SU-DHL-6 (cell line): ENCODE results near the gene IL12RB2.

Source experiments
- H2AFZ ChIP-seq: fragments of 200-600 bp; sonication (generic); 2 replicates; pipeline ENCODE4 v1.6.1; 2014; ENCODE audit warnings: low read depth, mild to moderate bottlenecking, moderate library complexity, mixed read lengths, antibody characterized with exemption, low read length; ENCODE audit not compliant: severe bottlenecking
- H3F3A ChIP-seq: fragments of 200-600 bp; shearing (Covaris generic); 2 replicates; pipeline ENCODE4 v1.6.0; 2016; ENCODE audit warnings: antibody characterized with exemption, mild to moderate bottlenecking; ENCODE audit not compliant: insufficient read depth
- H3K27ac ChIP-seq: fragments of 200-600 bp; sonication (generic); 2 replicates; pipeline ENCODE4 v1.5.1; 2016; ENCODE audit warnings: low read depth, mild to moderate bottlenecking, low read length, moderate library complexity, mixed read lengths
- H3K27me3 ChIP-seq: fragments of 200-600 bp; sonication (generic), shearing (Covaris generic); 2 replicates; pipeline ENCODE4 v1.6.0; 2014; ENCODE audit warnings: mild to moderate bottlenecking, low read length
- H3K36me3 ChIP-seq: fragments of 200-600 bp; sonication (generic); 2 replicates; pipeline ENCODE4 v1.6.1; 2014; ENCODE audit warnings: mild to moderate bottlenecking, low read length, mixed read lengths
- H3K4me2 ChIP-seq: fragments of 300-600, 200-600 bp; shearing (Covaris generic), sonication (generic); 2 replicates; pipeline ENCODE4 v1.6.0; 2014; ENCODE audit warnings: low read length, low read depth, mild to moderate bottlenecking; ENCODE audit not compliant: poor library complexity, severe bottlenecking
- H3K4me3 ChIP-seq: fragments of 200-600 bp; sonication (generic); 2 replicates; pipeline ENCODE4 v1.5.1; 2014; ENCODE audit warnings: antibody characterized with exemption, low read length, mild to moderate bottlenecking, mixed read lengths; ENCODE audit not compliant: insufficient read depth, poor library complexity, severe bottlenecking
- H3K79me2 ChIP-seq: fragments of 200-600 bp; sonication (generic); 2 replicates; pipeline ENCODE4 v1.6.1; 2014; ENCODE audit warnings: mild to moderate bottlenecking, low read length, moderate library complexity; ENCODE audit not compliant: insufficient read depth
- H3K9ac ChIP-seq: fragments of 200-600 bp; sonication (generic); 2 replicates; pipeline ENCODE4 v1.7.0; 2014; ENCODE audit warnings: mild to moderate bottlenecking, low read length
- H3K9me2 ChIP-seq: fragments of 200-600 bp; sonication (generic); replicated peaks from 2 replicates; pipeline ENCODE4 v1.6.1; 2014; ENCODE audit warnings: low read length; ENCODE audit not compliant: insufficient read depth
- H3K9me3 ChIP-seq: fragments of 200-600 bp; sonication (generic); 2 replicates; pipeline ENCODE4 v1.6.1; 2014; ENCODE audit warnings: low read length, mixed read lengths; ENCODE audit not compliant: insufficient read depth
- H4K20me1 ChIP-seq: fragments of 200-600 bp; sonication (generic); 2 replicates; pipeline ENCODE4 v1.6.1; 2014; ENCODE audit warnings: low read depth, mild to moderate bottlenecking, antibody characterized with exemption, low read length, moderate library complexity, mixed read lengths
- EZH2phosphoT487 ChIP-seq: fragments of 200-600 bp; sonication (generic), shearing (Covaris generic); conservative IDR thresholded peaks from 2 replicates; pipeline ENCODE4 v1.6.1; 2018; ENCODE audit warnings: mild to moderate bottlenecking, antibody characterized with exemption, low read length, moderate library complexity, mixed read lengths
- TF ChIP-seq, protein P1 (sequence below): fragments of 200-600 bp; sonication (generic); IDR thresholded peaks from one replicate; pipeline ENCODE4 v1.5.1; 2017; ENCODE audit warnings: antibody characterized with exemption, mild to moderate bottlenecking, low read length, moderate library complexity; ENCODE audit not compliant: insufficient read depth, poor library complexity, severe bottlenecking

Gene IL12RB2

DNA sequence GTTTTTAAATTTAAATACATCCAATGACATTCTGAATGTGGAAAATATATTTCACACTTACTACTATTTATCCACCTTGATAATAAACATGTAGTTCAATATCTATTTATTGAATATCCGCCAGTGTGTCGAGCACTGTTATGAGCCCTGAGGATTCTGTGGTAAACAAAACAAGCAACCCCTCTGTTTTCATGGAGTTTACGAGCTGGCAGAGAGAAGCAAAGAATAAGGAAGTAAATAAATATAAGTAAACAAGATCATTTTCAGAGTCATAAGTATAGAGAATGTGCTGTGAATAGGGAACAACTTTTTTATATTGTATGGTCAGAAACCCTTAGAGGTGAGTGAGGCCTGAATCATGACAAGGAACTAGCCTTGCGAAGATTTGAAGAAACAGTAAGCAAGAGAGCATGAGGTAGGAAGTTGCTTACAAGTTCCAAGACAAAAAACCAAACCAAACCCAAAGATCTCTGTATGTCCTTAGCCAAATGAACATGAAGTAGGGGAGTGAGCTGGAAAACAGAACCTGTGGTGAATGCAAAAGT lies 128.9 kb downstream of the IL12RB2 start:
- H3K79me2 ChIP-seq: no peaks in the 10 kb centered on the region
- H4K20me1 ChIP-seq: no peaks in the 10 kb centered on the region
- H3K27me3 ChIP-seq: no peaks in the 10 kb centered on the region
- no peak overlapping the region for H3K9ac ChIP-seq
- no peaks in the 10 kb centered on the region for H3K9me3 ChIP-seq
- no peak overlapping the region for H3K4me3 ChIP-seq
- H3K4me2 ChIP-seq: no peak overlapping the region
- H3F3A ChIP-seq: peaks cover 6% of the 10 kb centered on the region
- no peak overlapping the region for H3K27ac ChIP-seq
- TF ChIP-seq EZH2phosphoT487: no peak
- TF ChIP-seq, protein P1, sequence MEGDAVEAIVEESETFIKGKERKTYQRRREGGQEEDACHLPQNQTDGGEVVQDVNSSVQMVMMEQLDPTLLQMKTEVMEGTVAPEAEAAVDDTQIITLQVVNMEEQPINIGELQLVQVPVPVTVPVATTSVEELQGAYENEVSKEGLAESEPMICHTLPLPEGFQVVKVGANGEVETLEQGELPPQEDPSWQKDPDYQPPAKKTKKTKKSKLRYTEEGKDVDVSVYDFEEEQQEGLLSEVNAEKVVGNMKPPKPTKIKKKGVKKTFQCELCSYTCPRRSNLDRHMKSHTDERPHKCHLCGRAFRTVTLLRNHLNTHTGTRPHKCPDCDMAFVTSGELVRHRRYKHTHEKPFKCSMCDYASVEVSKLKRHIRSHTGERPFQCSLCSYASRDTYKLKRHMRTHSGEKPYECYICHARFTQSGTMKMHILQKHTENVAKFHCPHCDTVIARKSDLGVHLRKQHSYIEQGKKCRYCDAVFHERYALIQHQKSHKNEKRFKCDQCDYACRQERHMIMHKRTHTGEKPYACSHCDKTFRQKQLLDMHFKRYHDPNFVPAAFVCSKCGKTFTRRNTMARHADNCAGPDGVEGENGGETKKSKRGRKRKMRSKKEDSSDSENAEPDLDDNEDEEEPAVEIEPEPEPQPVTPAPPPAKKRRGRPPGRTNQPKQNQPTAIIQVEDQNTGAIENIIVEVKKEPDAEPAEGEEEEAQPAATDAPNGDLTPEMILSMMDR: no peak
- H3K36me3 ChIP-seq: no peaks in the 10 kb centered on the region
- no peaks in the 10 kb centered on the region for H3K9me2 ChIP-seq
- no peak overlapping the region for H2AFZ ChIP-seq

DNA sequence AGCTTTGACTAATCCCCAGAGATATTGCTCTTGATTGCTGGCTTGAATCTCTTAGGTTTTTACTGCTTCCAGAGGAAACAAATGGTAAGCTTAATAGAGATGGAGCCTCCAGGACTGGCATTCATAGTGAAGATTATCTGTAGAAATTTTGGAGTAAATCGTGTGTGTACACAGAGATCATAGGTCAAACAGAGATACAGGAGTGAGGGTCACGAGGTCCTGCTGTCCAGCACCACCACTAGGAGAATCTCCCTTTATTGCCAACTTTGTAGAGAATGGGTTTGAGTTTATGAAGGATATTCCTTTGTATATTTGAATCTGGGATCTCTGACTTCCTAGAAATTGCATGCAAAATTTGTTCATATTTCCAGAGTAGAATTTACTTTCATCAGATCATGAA lies 130.3 kb downstream of the IL12RB2 start:
- H3K9me3 ChIP-seq: no peaks in the 10 kb centered on the region
- H3K4me2 ChIP-seq: no peak overlapping the region
- no peaks in the 10 kb centered on the region for H3K36me3 ChIP-seq
- H3K27me3 ChIP-seq: no peaks in the 10 kb centered on the region
- H3F3A ChIP-seq: no peaks in the 10 kb centered on the region
- no peaks in the 10 kb centered on the region for H4K20me1 ChIP-seq
- no peaks in the 10 kb centered on the region for H3K9me2 ChIP-seq
- H3K4me3 ChIP-seq: no peak overlapping the region
- TF ChIP-seq, protein P1: no peak
- TF ChIP-seq EZH2phosphoT487: no peak
- H2AFZ ChIP-seq: no peak overlapping the region
- no peak overlapping the region for H3K27ac ChIP-seq
- no peaks in the 10 kb centered on the region for H3K79me2 ChIP-seq
- no peak overlapping the region for H3K9ac ChIP-seq

DNA sequence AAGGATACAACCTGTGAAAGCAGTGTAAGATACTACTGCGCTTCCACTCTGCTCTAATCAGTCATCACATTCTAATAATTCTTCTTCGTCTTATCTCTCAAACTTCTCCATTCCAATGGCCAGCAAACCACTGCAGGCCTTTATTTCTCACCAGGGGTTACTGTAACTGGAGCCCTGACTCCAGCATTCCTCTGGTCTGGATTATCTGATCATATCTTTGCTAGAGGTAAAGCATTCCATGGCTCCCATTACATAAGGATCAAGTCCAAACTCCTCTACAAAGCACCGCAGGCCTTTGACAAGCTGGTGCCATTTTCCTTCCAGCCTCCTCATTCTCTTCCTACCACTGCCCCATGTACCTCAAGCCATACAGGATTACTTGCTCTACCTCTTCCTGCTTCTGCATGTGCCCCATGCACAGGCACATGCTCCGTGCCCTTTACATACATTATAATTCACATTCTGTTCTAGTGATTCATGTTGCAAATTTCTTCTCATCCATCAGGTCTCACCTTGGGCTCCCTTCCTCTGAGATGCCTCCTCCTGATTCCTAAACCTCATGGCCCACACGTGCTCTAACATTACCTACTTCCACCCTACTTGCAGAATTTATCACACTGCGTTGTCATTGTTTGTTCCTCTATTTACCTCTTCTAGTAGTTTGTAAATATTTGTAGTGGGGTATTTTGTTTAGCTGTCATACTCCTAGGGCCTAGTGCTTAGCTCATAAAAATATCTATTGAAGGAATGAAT lies 131.8 kb downstream of the IL12RB2 start:
- TF ChIP-seq, protein P1: no peak
- H4K20me1 ChIP-seq: no peaks in the 10 kb centered on the region
- no peaks in the 10 kb centered on the region for H3K36me3 ChIP-seq

More for the DNA sequence above, 131.8 kb downstream of the IL12RB2 start:
- H2AFZ ChIP-seq: no peak overlapping the region
- H3K27ac ChIP-seq: no peak overlapping the region
- H3K27me3 ChIP-seq: no peaks in the 10 kb centered on the region
- H3K79me2 ChIP-seq: no peaks in the 10 kb centered on the region
- H3K4me3 ChIP-seq: no peak overlapping the region
- no peak overlapping the region for H3K9ac ChIP-seq
- H3K9me2 ChIP-seq: no peaks in the 10 kb centered on the region
- no peaks in the 10 kb centered on the region for H3K9me3 ChIP-seq
- H3F3A ChIP-seq: no peaks in the 10 kb centered on the region
- no peak overlapping the region for H3K4me2 ChIP-seq
